Fibroblast of lung (primary cell): ENCODE results near the gene AGL. TPM values are rescaled to one million over a fixed set of nuclear protein-coding genes. Genes with fewer than 3 reads are reported as not detected.

Experiments used
- DNase-seq, 2 donors: peaks; one replicate each; pipeline versions ENCODE4 v3.0.0 to v3.0.0-alpha.2; 2010; ENCODE audit warnings: low read depth in 2 of 2
- H2AFZ ChIP-seq: 2 replicates; pipeline ENCODE4 v1.5.1; 2012; ENCODE audit warnings: low read length, control low read depth, inconsistent platforms
- H3K27ac ChIP-seq: 2 replicates; pipeline ENCODE4 v1.5.1; 2011; ENCODE audit warnings: low read length, control low read depth; ENCODE audit not compliant: insufficient read depth
- H3K27me3 ChIP-seq: 2 replicates; pipeline ENCODE4 v1.5.1; 2011; ENCODE audit warnings: mild to moderate bottlenecking, low read length; ENCODE audit not compliant: control insufficient read depth, insufficient read depth
- H3K36me3 ChIP-seq: 2 replicates; pipeline ENCODE4 v1.5.1; 2011; ENCODE audit warnings: low read length; ENCODE audit not compliant: control insufficient read depth, insufficient read depth
- H3K4me1 ChIP-seq: 2 replicates; pipeline ENCODE4 v1.5.1; 2011; ENCODE audit warnings: low read length; ENCODE audit not compliant: control insufficient read depth, insufficient read depth; ENCODE audit errors: extremely low read depth
- H3K4me2 ChIP-seq: 2 replicates; pipeline ENCODE4 v1.5.1; 2011; ENCODE audit warnings: low read length, control low read depth; ENCODE audit not compliant: insufficient read depth; ENCODE audit errors: extremely low read depth
- H3K4me3 ChIP-seq, 4 experiments: fragments of 200-600 bp in 1 of 4; sonication (generic) in 1 of 4; replicated peaks in 1 of 4; 2 replicates each; pipeline ENCODE4 v1.5.1; 2011 to 2016; ENCODE audit warnings: low read length in 4 of 4, low read depth in 3 of 4, mild to moderate bottlenecking in 3 of 4, control low read depth in 2 of 4, inconsistent platforms in 1 of 4, mixed read lengths in 1 of 4; ENCODE audit not compliant: insufficient read depth in 1 of 4; ENCODE audit errors: control extremely low read depth in 1 of 4
- H3K79me2 ChIP-seq: 2 replicates; pipeline ENCODE4 v1.5.1; 2012; ENCODE audit warnings: mild to moderate bottlenecking, low read length, inconsistent platforms; ENCODE audit not compliant: control insufficient read depth, insufficient read depth
- H3K9ac ChIP-seq: 2 replicates; pipeline ENCODE4 v1.5.1; 2011; ENCODE audit warnings: mild to moderate bottlenecking, low read length, control low read depth; ENCODE audit not compliant: insufficient read depth
- H3K9me3 ChIP-seq: 2 replicates; pipeline ENCODE4 v1.5.1; 2012; ENCODE audit warnings: low read depth, low read length; ENCODE audit not compliant: control insufficient read depth, insufficient read depth
- H4K20me1 ChIP-seq: 2 replicates; pipeline ENCODE4 v1.5.1; 2011; ENCODE audit warnings: low read length; ENCODE audit not compliant: control insufficient read depth, insufficient read depth; ENCODE audit errors: extremely low read depth
- EZH2 ChIP-seq: IDR thresholded peaks from 2 replicates; pipeline ENCODE4 v1.5.1; 2012; ENCODE audit warnings: low read length, control low read depth, mild to moderate bottlenecking; ENCODE audit errors: missing control alignments
- polyA plus RNA-seq, 2 donors: library from polyadenylated mRNA; depleted of rRNA in 1 of 2; stranded (reverse) in 1 of 2; unstranded in 1 of 2; fragments of >200 nt; gene quantifications; 2 replicates each; pipeline ENCODE4 v1.2.1, GENCODE V29; 2011 to 2012; ENCODE audit warnings: missing spikeins in 1 of 2
- total RNA-seq: library from RNA; depleted of rRNA; stranded (reverse); fragments of >200 nt; gene quantifications from 2 replicates; pipeline ENCODE4 v1.2.1, GENCODE V29; 2014
- TF ChIP-seq, protein P1 (sequence below), 2 donors: IDR thresholded peaks in 1 of 2; conservative IDR thresholded peaks in 1 of 2; 1 replicate in 1 of 2; 2 replicates in 1 of 2; pipeline ENCODE4 v1.5.1; 2011 to 2012; ENCODE audit warnings: low read length in 2 of 2, control low read depth in 1 of 2, inconsistent platforms in 1 of 2, low read depth in 1 of 2, mild to moderate bottlenecking in 1 of 2

The AGL gene
- total and polyA plus RNA-seq, 2 donors (not counting 1 experiment from before 2014, with no cell fraction given) = 8.3 to 12.6 TPM

DNA sequence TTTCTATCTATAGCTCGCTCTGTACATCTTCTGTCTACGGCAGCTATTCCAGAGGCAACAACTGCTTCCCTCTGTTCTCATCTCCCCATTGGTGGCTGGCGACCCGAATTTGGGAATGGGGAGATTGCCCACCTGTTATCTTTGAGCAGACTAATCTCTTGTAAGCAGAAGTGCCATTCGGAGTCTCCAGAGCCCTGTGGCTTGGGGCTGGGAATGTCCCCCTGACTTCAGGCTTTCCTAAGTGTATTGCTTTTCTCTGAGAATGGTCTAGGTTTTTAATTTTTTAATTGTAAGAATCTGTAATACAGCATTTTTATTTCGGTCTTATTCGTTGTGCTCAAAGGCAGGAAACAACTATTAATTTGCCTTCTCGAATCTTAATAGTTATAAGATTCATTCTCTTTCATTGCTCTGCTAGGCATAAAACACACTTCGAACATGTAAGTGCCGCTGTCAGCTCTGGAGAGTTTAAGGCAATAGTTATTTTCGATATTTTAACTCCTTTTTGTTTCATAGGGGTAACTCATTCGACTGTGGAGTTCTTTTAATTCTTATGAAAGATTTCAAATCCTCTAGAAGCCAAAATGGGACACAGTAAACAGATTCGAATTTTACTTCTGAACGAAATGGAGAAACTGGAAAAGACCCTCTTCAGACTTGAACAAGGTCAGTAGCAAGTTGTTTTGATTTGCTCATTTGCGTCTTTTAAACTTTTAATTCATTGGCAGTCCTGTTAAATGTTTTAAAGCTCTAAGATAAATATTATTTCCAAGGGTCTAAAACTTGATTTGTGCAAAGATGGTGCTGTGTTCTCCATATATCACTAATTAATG is 514 bp downstream of the AGL start:
- peak overlapping the region; percentile 97 for H2AFZ ChIP-seq
- H3K27me3 ChIP-seq = no peaks in the 10 kb centered on the region
- H4K20me1 ChIP-seq = no peaks in the 10 kb centered on the region
- peak overlapping the region; percentile 84 to 90 (median 88) for H3K4me3 ChIP-seq
- H3K27ac ChIP-seq = peak overlapping the region; percentile 73
- H3K79me2 ChIP-seq = no peaks in the 10 kb centered on the region
- DNase-seq = peak; percentile 14 to 16
- no peaks in the 10 kb centered on the region for H3K36me3 ChIP-seq
- TF ChIP-seq EZH2 = no peak
- TF ChIP-seq, protein P1, sequence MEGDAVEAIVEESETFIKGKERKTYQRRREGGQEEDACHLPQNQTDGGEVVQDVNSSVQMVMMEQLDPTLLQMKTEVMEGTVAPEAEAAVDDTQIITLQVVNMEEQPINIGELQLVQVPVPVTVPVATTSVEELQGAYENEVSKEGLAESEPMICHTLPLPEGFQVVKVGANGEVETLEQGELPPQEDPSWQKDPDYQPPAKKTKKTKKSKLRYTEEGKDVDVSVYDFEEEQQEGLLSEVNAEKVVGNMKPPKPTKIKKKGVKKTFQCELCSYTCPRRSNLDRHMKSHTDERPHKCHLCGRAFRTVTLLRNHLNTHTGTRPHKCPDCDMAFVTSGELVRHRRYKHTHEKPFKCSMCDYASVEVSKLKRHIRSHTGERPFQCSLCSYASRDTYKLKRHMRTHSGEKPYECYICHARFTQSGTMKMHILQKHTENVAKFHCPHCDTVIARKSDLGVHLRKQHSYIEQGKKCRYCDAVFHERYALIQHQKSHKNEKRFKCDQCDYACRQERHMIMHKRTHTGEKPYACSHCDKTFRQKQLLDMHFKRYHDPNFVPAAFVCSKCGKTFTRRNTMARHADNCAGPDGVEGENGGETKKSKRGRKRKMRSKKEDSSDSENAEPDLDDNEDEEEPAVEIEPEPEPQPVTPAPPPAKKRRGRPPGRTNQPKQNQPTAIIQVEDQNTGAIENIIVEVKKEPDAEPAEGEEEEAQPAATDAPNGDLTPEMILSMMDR (conservative IDR thresholded peaks at IDR 0.05 in 1 of 2, IDR thresholded peaks at IDR 0.05 in 1 of 2; ENCODE audit: low read depth in 1 of 2, low read length in 2 of 2) = no peak
- no peaks in the 10 kb centered on the region for H3K9me3 ChIP-seq
- peak overlapping the region; percentile 82 for H3K9ac ChIP-seq
- H3K4me1 ChIP-seq = peaks cover 2% of the 10 kb centered on the region
- peak overlapping the region; percentile 97 for H3K4me2 ChIP-seq

DNA sequence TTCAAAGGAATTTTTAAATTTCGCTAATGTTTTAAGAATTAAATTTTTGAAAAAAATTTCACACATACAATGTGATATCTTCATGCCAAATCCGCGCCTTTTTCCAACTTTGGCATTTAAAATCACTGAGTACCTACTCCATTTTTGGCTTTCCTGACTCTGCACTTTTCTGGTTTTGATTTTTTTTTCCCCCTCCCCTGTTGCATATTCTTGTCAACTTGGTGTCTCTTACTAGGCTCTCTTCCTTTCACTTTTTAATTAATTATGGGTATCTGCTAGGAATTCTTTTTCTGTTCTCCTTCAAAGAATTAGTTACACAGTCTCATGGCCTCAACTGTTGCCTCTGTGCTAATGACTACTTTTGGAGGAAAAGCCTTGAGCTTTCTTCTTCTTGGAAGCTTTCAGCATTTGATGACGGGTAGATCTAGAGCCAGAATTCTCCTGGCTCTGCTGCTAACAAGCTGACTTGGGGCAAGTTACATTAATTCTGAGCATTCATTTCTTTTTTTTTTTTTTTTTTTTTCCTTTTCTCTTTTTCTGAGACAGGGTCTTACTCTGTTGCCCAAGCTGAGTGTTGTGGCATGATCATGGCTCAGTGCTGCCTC is 1.8 kb downstream of the AGL start:
- no peaks in the 10 kb centered on the region for H3K79me2 ChIP-seq
- no peak overlapping the region for H3K27ac ChIP-seq
- no peaks in the 10 kb centered on the region for H4K20me1 ChIP-seq
- H2AFZ ChIP-seq = no peak overlapping the region
- TF ChIP-seq EZH2 = no peak
- TF ChIP-seq, protein P1 (conservative IDR thresholded peaks at IDR 0.05 in 1 of 2, IDR thresholded peaks at IDR 0.05 in 1 of 2; ENCODE audit: low read depth in 1 of 2, low read length in 2 of 2) = no peak
- no peak overlapping the region for H3K9ac ChIP-seq
- peaks cover 2% of the 10 kb centered on the region for H3K4me1 ChIP-seq
- no peaks in the 10 kb centered on the region for H3K9me3 ChIP-seq
- H3K4me2 ChIP-seq = no peak overlapping the region
- DNase-seq = no peak
- H3K27me3 ChIP-seq = no peaks in the 10 kb centered on the region
- no peaks in the 10 kb centered on the region for H3K36me3 ChIP-seq
- no peak overlapping the region for H3K4me3 ChIP-seq

DNA sequence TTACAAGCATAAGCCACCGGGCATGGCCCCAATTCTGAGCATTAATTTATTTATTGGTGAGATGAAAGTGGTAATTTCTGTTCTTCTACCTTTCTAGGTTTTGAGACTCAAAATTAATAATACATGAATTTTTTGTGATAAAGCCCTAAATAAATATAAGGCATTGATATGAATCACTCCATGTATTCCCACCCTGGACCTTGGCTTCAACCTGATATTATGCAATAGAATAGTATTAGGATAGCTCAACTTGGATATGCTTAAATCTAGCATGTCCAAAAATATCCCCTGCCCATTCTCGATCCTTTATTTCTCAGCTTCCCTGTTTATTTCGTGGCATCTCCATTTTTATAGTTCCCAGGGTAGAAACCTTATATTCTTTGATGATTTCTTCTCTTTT is 2.5 kb downstream of the AGL start:
- Histone ChIP-seq H3K4me3 (no peak overlapping the region), H3K9ac (no peak overlapping the region), H4K20me1 (no peaks in the 10 kb centered on the region), H2AFZ (no peak overlapping the region), H3K79me2 (no peaks in the 10 kb centered on the region), H3K9me3 (no peaks in the 10 kb centered on the region), H3K36me3 (no peaks in the 10 kb centered on the region), H3K27me3 (no peaks in the 10 kb centered on the region), H3K4me1 (peaks cover 2% of the 10 kb centered on the region), H3K27ac (no peak overlapping the region), H3K4me2 (no peak overlapping the region)
- TF ChIP-seq, protein P1 (conservative IDR thresholded peaks at IDR 0.05 in 1 of 2, IDR thresholded peaks at IDR 0.05 in 1 of 2; ENCODE audit: low read depth in 1 of 2, low read length in 2 of 2) = no peak
- TF ChIP-seq EZH2 = no peak
- DNase-seq = peak in 1 of 2 donors; percentile 13
